AG04450 (cell line): Measurements from ENCODE around the gene TEDC1. TPM values are rescaled to one million over a fixed set of nuclear protein-coding genes. Genes with fewer than 3 reads are reported as not detected.

Source experiments
- CTCF ChIA-PET: fragments of 300-600, 350-600 bp; formaldehyde crosslinking; extraction: SDS; loops from one replicate; lab custom pipeline; 2022; ENCODE audit warnings: antibody characterized with exemption, inconsistent platforms; lab: Charles Lee
- POLR2A ChIA-PET: fragments of 350-600 bp; formaldehyde crosslinking; extraction: SDS; loops from one replicate; lab custom pipeline; 2021; ENCODE audit warnings: antibody characterized with exemption, inconsistent platforms; lab: Yijun Ruan, JAX
- DNase-seq: peaks from one replicate; pipeline ENCODE4 v3.0.0-alpha.2; 2011; ENCODE audit warnings: low read depth, low spot score
- H3K27ac ChIP-seq: one replicate; pipeline ENCODE4 v1.5.1; 2012; ENCODE audit warnings: low read depth, low read length, control low read depth
- H3K27me3 ChIP-seq: one replicate; pipeline ENCODE4 v1.6.0; 2012; ENCODE audit warnings: low read length; ENCODE audit not compliant: control insufficient read depth, insufficient read depth
- H3K4me3 ChIP-seq: 2 replicates; pipeline ENCODE4 v1.5.1; 2011; ENCODE audit warnings: mild to moderate bottlenecking, low read depth, low read length, control low read depth
- H3K9me3 ChIP-seq: 2 replicates; pipeline ENCODE4 v1.5.1; 2012; ENCODE audit warnings: low read length; ENCODE audit not compliant: control insufficient read depth, insufficient read depth
- polyA plus RNA-seq: library from polyadenylated mRNA; depleted of rRNA; stranded (reverse); fragments of >200 nt; gene quantifications from 2 replicates; pipeline ENCODE4 v1.2.3, GENCODE V29; 2011
- TF ChIP-seq, protein P1 (sequence below): IDR thresholded peaks from 2 replicates; pipeline ENCODE4 v1.5.1; 2011; ENCODE audit warnings: low read depth, low read length, control low read depth, inconsistent platforms

The TEDC1 gene
- polyA plus RNA-seq, 1 experiment: 1.7 TPM

GRCh38 chr14:105473677-105474482 lies 17.2 kb upstream of the TEDC1 start:
- TF ChIP-seq, protein P1, sequence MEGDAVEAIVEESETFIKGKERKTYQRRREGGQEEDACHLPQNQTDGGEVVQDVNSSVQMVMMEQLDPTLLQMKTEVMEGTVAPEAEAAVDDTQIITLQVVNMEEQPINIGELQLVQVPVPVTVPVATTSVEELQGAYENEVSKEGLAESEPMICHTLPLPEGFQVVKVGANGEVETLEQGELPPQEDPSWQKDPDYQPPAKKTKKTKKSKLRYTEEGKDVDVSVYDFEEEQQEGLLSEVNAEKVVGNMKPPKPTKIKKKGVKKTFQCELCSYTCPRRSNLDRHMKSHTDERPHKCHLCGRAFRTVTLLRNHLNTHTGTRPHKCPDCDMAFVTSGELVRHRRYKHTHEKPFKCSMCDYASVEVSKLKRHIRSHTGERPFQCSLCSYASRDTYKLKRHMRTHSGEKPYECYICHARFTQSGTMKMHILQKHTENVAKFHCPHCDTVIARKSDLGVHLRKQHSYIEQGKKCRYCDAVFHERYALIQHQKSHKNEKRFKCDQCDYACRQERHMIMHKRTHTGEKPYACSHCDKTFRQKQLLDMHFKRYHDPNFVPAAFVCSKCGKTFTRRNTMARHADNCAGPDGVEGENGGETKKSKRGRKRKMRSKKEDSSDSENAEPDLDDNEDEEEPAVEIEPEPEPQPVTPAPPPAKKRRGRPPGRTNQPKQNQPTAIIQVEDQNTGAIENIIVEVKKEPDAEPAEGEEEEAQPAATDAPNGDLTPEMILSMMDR: no peak
- no peak overlapping the region for H3K27ac ChIP-seq
- peak; percentile 61 for DNase-seq
- peak overlapping the region; percentile 63 for H3K4me3 ChIP-seq
- no peaks in the 10 kb centered on the region; the same call in 1 of the 2 replicates for H3K9me3 ChIP-seq
- POLR2A ChIA-PET: interaction anchor here (0.6 kb wide), 1 partner anchor 25 kb away, joined by 5 read pairs; no protein-coding TSS in a partner anchor
- CTCF ChIA-PET: interaction anchor here (7.4 kb wide), 1 partner anchor 8 kb away, joined by 37 read pairs; no protein-coding TSS in a partner anchor
- H3K27me3 ChIP-seq: no peaks in the 10 kb centered on the region

DNA sequence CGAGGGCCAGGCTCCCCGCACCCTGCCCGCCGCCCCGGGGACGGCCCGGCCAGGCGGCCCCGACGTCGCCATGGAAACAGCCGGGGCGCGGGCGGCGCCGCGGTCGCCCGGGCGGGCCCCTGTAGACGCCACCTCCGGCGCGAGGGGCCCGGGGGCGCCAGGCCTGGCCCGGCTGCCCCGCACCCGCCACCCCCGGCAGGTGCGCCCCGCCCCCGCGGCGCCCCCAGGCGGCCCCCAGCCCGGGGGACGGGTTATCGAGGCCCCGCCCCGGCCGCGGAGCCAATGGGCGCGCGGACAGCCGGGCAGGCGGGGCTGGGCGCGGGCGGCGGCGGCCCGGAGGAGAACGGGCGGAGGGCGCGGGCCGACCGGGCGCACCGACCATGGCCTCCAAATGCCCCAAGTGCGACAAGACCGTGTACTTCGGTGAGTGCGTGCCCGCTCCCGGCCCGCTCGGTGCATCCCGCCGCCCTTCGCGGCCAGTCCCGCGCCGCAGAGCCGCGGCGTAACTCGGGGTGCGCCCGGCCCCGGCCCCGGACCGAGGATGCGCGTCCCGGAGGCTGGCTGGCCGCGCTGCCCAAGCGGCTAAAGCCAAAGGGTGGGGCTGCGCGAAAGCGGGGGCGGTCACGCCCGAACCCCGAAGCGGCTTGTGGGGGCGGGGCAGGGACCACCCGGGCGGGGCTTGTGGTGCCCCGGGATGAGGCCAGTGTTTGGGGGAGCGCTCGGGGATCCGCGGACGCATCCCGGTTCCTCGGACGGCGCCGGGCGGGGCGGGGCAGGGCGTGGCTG lies 16.4 kb upstream of the TEDC1 start, which contains the start of gene CRIP2:
TSS of gene CRIP2 (plus strand) at position 339 of the 786 bp plus-strand sequence. CDS start at position 381, 42 bp downstream.
- Histone ChIP-seq H3K9me3 (no peaks in the 10 kb centered on the region; the same call in 1 of the 2 replicates), H3K27me3 (no peaks in the 10 kb centered on the region), H3K27ac (no peak within 1 kb of the TSS), H3K4me3 (peak within 1 kb of the TSS; percentile 70)
- ChIA-PET POLR2A (no interaction called here), CTCF (no interaction called here)
- DNase-seq: no peak
- TF ChIP-seq, protein P1: no peak

GRCh38 chr14:105475269-105476096 lies 15.6 kb upstream of the TEDC1 start:
- peak overlapping the region; percentile 47 for H3K27ac ChIP-seq
- POLR2A ChIA-PET: no interaction called here
- H3K9me3 ChIP-seq: no peaks in the 10 kb centered on the region; the same call in 1 of the 2 replicates
- H3K4me3 ChIP-seq: peak overlapping the region; percentile 70
- no peaks in the 10 kb centered on the region for H3K27me3 ChIP-seq
- TF ChIP-seq, protein P1: no peak
- CTCF ChIA-PET: no interaction called here
- no peak for DNase-seq

DNA sequence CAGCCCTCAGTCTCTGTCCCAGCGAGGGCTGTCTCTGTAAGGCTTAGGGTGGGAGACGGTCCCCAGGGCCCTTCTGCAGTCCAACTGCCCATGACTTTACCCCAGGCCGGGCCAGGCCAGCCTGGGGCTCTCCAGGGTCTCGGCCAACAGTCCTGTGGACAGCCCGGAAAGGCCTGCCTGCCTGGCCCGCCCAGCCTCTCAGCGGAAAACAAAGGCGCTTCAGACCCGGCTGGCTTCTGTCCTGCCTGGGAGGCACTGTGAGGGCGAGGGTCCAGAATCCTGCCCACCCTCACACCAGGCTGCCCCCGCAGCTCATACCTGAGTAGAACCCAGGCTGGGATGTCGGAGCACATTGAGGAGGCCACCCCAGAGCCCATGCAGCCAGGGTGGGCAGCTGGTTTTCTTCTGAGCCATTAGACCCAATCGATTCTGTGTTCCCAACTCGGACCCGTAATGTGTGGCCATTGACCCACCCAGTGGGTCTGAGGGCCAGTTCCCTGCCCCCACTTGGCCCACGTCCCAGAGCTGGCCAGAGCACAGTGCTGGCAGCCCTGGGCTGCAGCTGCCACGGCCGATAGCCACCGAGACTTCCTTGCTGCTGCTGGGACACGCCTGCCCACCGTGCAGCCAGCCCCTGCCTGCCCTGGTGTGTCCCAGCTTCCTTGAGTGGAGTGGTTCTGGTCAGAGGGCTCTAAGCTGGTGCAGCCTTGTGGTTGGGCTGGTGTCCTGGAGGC lies 14.8 kb upstream of the TEDC1 start:
- no peak for DNase-seq
- no peaks in the 10 kb centered on the region; the same call in 1 of the 2 replicates for H3K9me3 ChIP-seq
- peak overlapping the region; percentile 47 for H3K27ac ChIP-seq
- no peaks in the 10 kb centered on the region for H3K27me3 ChIP-seq
- TF ChIP-seq, protein P1: no peak
- CTCF ChIA-PET: interaction anchor here (0.6 kb wide), 2 partner anchors 386 to 435 kb away, joined by 3 to 4 read pairs; no protein-coding TSS in a partner anchor
- POLR2A ChIA-PET: no interaction called here
- peak overlapping the region; percentile 70 for H3K4me3 ChIP-seq
